Measurements from ENCODE around the gene LIPT2.

DNA sequence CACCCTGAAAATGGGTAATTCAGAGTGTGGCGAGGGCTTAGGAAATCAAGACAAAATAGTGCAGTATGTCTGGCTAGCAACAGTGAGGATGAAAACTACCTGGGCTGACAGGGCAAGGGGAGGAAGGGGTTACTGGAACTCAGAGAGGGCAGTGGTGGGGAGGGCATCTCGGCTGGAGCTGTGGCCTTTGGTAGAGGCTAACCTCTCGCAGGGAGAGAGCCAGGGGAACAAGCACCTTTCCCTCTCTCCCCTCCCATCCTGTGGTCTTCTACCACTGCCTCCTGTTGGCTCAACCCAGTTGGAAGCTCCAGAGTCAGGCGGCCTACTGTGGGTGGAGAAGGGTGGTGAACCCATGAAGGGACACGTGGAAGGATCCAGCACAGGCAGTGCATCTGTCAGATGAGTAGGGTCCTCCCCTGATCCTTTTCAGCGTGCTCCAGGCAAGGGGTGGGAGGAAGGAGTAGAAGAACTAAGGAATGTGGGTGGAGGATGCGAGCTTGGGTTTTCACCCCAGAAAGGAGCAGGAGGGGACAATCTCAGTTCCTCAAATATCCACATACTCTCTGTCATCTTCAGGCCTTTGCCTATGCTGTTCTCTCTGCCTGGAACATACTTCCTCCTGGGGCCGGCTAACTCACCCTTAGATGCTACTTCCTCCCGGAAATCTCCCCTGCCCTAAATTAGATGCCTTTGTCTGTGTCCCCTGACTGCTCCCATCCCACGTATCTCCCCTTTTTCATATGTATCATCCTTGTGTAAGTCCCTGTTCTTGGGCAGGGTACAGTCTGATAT, 19.9 kb downstream of the LIPT2 start:
- TF ChIP-seq GATA2 (IDR thresholded peaks at IDR 0.05; ENCODE audit: low read depth, low read length) (no peak), GATA3 (IDR thresholded peaks at IDR 0.05; ENCODE audit: low read depth, low read length) (no peak)
